Measurements from ENCODE around the gene VWA1.

The VWA1 gene

GRCh38 chr1:1422465-1423244, 12.8 kb upstream of the VWA1 start:
- H3K4me3 ChIP-seq (ENCODE audit: low read length), result no peak overlapping the region
- TF ChIP-seq, protein P1, sequence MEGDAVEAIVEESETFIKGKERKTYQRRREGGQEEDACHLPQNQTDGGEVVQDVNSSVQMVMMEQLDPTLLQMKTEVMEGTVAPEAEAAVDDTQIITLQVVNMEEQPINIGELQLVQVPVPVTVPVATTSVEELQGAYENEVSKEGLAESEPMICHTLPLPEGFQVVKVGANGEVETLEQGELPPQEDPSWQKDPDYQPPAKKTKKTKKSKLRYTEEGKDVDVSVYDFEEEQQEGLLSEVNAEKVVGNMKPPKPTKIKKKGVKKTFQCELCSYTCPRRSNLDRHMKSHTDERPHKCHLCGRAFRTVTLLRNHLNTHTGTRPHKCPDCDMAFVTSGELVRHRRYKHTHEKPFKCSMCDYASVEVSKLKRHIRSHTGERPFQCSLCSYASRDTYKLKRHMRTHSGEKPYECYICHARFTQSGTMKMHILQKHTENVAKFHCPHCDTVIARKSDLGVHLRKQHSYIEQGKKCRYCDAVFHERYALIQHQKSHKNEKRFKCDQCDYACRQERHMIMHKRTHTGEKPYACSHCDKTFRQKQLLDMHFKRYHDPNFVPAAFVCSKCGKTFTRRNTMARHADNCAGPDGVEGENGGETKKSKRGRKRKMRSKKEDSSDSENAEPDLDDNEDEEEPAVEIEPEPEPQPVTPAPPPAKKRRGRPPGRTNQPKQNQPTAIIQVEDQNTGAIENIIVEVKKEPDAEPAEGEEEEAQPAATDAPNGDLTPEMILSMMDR (conservative IDR thresholded peaks at IDR 0.05; ENCODE audit: low read length), result no peak
- no peak for DNase-seq (ENCODE audit: low read depth)

DNA sequence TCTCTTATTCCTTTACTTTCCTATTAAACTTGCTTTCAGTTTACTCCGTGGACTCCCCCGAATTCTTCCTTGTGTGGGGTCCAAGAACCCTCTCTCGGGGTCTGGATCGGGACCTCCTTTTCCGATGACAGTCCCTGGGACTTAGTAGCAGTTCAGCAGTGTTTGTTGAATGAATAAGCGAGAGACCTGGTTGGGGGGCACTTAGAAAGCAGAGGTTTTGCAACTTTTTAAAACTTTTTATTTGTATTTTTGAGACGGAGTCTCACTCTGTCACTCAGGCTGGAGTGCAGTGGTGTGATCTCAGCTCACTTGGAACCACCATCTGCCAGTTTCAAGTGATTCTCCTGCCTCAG, 12.3 kb upstream of the VWA1 start:
- no peak overlapping the region for H3K4me3 ChIP-seq (ENCODE audit: low read length)
- TF ChIP-seq, protein P1 (conservative IDR thresholded peaks at IDR 0.05; ENCODE audit: low read length), result no peak
- DNase-seq (ENCODE audit: low read depth), result no peak

GRCh38 chr1:1424707-1425106, 10.8 kb upstream of the VWA1 start:
- no peak for DNase-seq (ENCODE audit: low read depth)
- no peak overlapping the region for H3K4me3 ChIP-seq (ENCODE audit: low read length)
- TF ChIP-seq, protein P1 (conservative IDR thresholded peaks at IDR 0.05; ENCODE audit: low read length), result no peak

DNA sequence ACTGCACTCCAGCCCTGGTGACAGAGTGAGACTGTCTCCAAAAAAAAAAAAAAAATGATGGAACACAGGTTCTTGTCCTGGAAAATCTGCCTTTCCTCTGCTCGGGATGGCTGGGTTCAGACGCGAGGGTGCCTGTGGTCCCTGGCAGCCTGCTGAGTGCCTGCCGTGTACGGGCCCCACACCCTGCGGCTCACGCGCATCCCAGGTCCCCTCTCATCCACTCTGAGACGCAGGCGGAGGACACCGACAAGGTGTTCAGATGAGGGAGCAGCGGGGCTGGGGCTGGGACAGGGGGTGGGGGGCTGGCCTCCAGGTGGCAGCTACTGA, 10.1 kb upstream of the VWA1 start:
- TF ChIP-seq, protein P1 (conservative IDR thresholded peaks at IDR 0.05; ENCODE audit: low read length), result no peak
- no peak for DNase-seq (ENCODE audit: low read depth)
- H3K4me3 ChIP-seq (ENCODE audit: low read length), result no peak overlapping the region

GRCh38 chr1:1425753-1426495, 9.6 kb upstream of the VWA1 start:
- TF ChIP-seq, protein P1 (conservative IDR thresholded peaks at IDR 0.05; ENCODE audit: low read length), result no peak
- no peak overlapping the region for H3K4me3 ChIP-seq (ENCODE audit: low read length)
- DNase-seq (ENCODE audit: low read depth), result no peak

DNA sequence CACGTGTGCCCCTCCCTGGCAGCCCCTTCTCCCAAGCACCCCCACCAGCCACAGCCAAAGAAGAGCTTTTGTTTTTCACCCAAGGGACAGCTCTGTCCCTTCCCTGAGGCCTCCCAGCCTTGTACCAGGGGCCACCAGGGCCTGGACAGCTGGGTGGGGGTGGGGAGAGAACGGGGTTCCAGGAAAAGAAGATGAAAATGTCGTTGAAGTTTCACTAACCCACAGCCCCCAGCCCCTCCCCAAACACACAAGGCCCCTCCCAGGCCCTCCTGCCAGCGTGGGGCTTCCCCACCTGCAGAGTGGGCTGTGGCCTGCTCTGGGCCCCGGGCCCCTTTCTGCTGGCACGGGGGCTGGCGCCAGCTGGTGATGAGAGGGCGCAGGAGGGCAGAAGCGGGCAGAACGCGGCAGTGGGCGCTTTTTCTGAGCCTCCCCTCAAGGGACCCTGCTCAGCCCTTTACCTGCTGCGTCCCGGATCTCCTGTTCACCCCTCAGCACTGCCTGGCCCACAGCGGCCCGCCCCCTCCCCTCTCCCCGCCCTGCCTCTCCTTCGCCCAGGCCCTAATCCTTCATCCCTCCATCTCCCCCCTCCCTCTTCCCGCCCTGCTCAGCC, 8.9 kb upstream of the VWA1 start:
- TF ChIP-seq, protein P1 (conservative IDR thresholded peaks at IDR 0.05; ENCODE audit: low read length), result no peak
- no peak overlapping the region for H3K4me3 ChIP-seq (ENCODE audit: low read length)
- no peak for DNase-seq (ENCODE audit: low read depth)

All from AG10803 (cell line).